Uterus (tissue), 4 donors: ENCODE results near the gene FHL5. TPM values are rescaled to one million over a fixed set of nuclear protein-coding genes. Genes with fewer than 3 reads are reported as not detected.

Experiments
- DNase-seq, 2 donors: peaks; one replicate each; pipeline ENCODE4 v3.0.0-alpha.2; 2019 to 2020
- H3K27ac ChIP-seq, 2 donors: fragments of 200-600 bp; sonication (generic); 1 replicate in 1 of 2; 2 replicates in 1 of 2; pipeline ENCODE4 v1.5.1; 2016 to 2018
- H3K27me3 ChIP-seq, 2 donors: fragments of 200-600 bp; sonication (generic); one replicate each; pipeline ENCODE4 v1.5.1; 2018 to 2019; ENCODE audit warnings: control low read depth in 1 of 2
- H3K36me3 ChIP-seq, 2 donors: fragments of 200-600 bp; sonication (generic); one replicate each; pipeline ENCODE4 v1.5.1; 2019; ENCODE audit warnings: control low read depth in 1 of 2
- H3K4me1 ChIP-seq, 2 donors: fragments of 200-600 bp; sonication (generic); one replicate each; pipeline ENCODE4 v1.5.1; 2018 to 2019; ENCODE audit warnings: control low read depth in 1 of 2
- H3K4me3 ChIP-seq, 2 donors: fragments of 200-600 bp; sonication (generic); 1 replicate in 1 of 2; 2 replicates in 1 of 2; pipeline ENCODE4 v1.5.1; 2018 to 2019; ENCODE audit warnings: mild to moderate bottlenecking in 1 of 2
- H3K9me3 ChIP-seq, 2 donors: fragments of 200-600 bp; sonication (generic); one replicate each; pipeline ENCODE4 v1.5.1; 2019; ENCODE audit warnings: control low read depth in 1 of 2
- POLR2A ChIP-seq, 2 donors: fragments of 450-650 bp; IDR thresholded peaks; one replicate each; pipeline ENCODE4 v1.6.1; 2016; ENCODE audit warnings: antibody characterized with exemption in 2 of 2, mild to moderate bottlenecking in 1 of 2, moderate library complexity in 1 of 2
- intact Hi-C: fragments of 100-400 bp; cut with DNase I; formaldehyde crosslinking; loops from one replicate; pipeline ENCODE4 v1.15.1; 2023; ENCODE audit warnings: low total_unique reads
- total RNA-seq, 4 donors: library from RNA; depleted of rRNA in 3 of 4; stranded (reverse); fragments of >200 nt in 3 of 4; gene quantifications; one replicate each; pipeline versions ENCODE4 v1.1.0 to v1.2.4, GENCODE V29; 2014 to 2023
- TF ChIP-seq, protein P1 (sequence below), 4 experiments: fragments of 200-600 bp in 2 of 4; fragments of 450-650 bp in 2 of 4; sonication (generic) in 2 of 4; IDR thresholded peaks; one replicate each; pipeline ENCODE4 v1.5.1; 2016 to 2019; ENCODE audit warnings: antibody characterized with exemption in 4 of 4, mild to moderate bottlenecking in 2 of 4, moderate library complexity in 1 of 4
- donor health status: DM: yes; HTN: yes; CAD: no.

The FHL5 gene
- total RNA-seq, 4 donors from 2014 or later, result 4.5 to 86.7 (median 56.9) TPM

DNA sequence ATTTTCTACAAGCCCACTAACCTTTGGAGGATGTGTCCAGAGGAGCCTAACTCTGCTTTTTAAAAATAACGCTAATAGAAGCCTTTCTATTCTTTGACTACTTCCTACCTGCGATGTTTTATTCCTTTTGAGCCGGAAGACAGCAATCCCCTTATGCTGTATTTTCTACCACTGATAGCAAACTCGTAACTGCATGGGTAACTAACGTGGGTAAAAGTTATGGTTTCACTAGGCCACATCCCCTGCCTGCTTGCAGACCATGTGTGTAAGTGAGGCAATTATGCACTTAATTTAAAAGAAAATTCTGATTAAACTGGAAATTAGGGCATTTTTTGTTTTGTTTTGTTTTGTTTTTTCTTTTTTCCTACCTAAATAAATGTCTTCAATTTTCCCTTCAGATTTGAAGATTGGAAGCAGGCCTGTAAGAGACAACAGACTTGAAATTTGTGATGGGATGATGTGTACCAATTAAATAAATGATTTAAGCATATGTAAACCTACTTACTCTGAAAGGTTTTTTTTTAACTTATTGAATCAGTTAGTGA is 40.4 kb upstream of the FHL5 start:
- Histone ChIP-seq H3K27me3 (no peaks in the 10 kb centered on the region), H3K36me3 (no peaks in the 10 kb centered on the region), H3K4me1 (peaks cover 0 to 9% of the 10 kb centered on the region in 2 donors), H3K9me3 (no peaks in the 10 kb centered on the region), H3K27ac (peak overlapping the region; percentile 95 to 99), H3K4me3 (peak overlapping the region; percentile 76 to 94)
- TF ChIP-seq POLR2A (IDR thresholded peaks at IDR 0.05), result no peak
- TF ChIP-seq, protein P1, sequence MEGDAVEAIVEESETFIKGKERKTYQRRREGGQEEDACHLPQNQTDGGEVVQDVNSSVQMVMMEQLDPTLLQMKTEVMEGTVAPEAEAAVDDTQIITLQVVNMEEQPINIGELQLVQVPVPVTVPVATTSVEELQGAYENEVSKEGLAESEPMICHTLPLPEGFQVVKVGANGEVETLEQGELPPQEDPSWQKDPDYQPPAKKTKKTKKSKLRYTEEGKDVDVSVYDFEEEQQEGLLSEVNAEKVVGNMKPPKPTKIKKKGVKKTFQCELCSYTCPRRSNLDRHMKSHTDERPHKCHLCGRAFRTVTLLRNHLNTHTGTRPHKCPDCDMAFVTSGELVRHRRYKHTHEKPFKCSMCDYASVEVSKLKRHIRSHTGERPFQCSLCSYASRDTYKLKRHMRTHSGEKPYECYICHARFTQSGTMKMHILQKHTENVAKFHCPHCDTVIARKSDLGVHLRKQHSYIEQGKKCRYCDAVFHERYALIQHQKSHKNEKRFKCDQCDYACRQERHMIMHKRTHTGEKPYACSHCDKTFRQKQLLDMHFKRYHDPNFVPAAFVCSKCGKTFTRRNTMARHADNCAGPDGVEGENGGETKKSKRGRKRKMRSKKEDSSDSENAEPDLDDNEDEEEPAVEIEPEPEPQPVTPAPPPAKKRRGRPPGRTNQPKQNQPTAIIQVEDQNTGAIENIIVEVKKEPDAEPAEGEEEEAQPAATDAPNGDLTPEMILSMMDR (IDR thresholded peaks at IDR 0.05), result no peak
- no peak for DNase-seq
- intact Hi-C loops, result no loop called here

DNA sequence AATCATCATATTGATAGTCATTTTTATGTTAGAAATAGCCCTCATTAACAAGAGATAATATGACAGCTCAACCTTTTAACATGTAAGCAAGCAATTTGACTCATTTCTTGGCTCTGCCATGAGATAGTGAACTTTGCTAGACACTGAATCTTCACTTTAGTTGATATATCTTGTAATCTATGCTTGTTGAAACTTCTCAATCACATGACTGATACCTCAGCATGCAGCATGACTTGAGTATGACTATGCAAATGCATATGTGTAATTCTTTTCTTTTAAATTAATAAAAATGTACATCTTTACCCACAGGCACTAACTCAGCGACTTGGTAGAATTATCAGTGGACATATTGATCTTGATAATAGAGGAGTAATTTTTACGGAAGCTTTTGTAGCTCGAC is 34.7 kb upstream of the FHL5 start:
- H3K36me3 ChIP-seq, result no peaks in the 10 kb centered on the region
- peaks cover 0 to 4% of the 10 kb centered on the region in 2 donors for H3K4me1 ChIP-seq
- H3K4me3 ChIP-seq, result no peak overlapping the region
- no peaks in the 10 kb centered on the region for H3K9me3 ChIP-seq
- intact Hi-C loops, result no loop called here
- H3K27me3 ChIP-seq, result no peaks in the 10 kb centered on the region
- DNase-seq, result no peak
- TF ChIP-seq, protein P1 (IDR thresholded peaks at IDR 0.05), result no peak
- TF ChIP-seq POLR2A (IDR thresholded peaks at IDR 0.05), result no peak
- H3K27ac ChIP-seq, result no peak overlapping the region

DNA sequence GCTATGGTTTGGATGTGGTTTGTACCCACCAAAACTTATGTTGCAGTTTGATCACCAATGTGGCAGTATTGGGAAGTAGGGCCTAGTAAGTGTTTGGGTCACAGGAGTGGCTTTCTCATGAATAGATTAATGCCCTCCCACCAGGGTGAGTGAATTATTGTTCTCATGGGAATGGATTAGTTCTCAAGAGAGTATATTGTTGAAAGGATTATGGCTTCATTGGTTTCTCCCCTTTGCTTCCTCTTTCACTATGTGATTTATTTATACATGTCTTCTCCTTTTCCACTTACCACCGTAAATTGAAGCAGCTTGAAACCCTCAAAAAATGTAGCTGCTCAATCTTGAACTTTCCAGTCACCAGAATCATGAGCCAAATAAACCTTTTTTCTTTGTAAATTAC is 30.5 kb upstream of the FHL5 start:
- Histone ChIP-seq H3K4me1 (no peaks in the 10 kb centered on the region), H3K36me3 (no peaks in the 10 kb centered on the region), H3K9me3 (no peaks in the 10 kb centered on the region), H3K4me3 (no peak overlapping the region), H3K27ac (no peak overlapping the region), H3K27me3 (no peaks in the 10 kb centered on the region)
- DNase-seq, result no peak
- intact Hi-C loops, result no loop called here
- no peak for TF ChIP-seq POLR2A (IDR thresholded peaks at IDR 0.05)
- TF ChIP-seq, protein P1 (IDR thresholded peaks at IDR 0.05), result no peak

- H3K9me3 ChIP-seq, result no peaks in the 10 kb centered on the region
- H3K27ac ChIP-seq, result no peak overlapping the region
- H3K4me1 ChIP-seq, result no peaks in the 10 kb centered on the region
- DNase-seq, result no peak
- intact Hi-C loops, result no loop called here
- no peak overlapping the region for H3K4me3 ChIP-seq
- TF ChIP-seq POLR2A (IDR thresholded peaks at IDR 0.05), result no peak
- TF ChIP-seq, protein P1 (IDR thresholded peaks at IDR 0.05), result no peak
- H3K27me3 ChIP-seq, result no peaks in the 10 kb centered on the region
- H3K36me3 ChIP-seq, result no peaks in the 10 kb centered on the region
Observed at GRCh38 chr6:96537726-96538125, 25.2 kb upstream of the FHL5 start.

DNA sequence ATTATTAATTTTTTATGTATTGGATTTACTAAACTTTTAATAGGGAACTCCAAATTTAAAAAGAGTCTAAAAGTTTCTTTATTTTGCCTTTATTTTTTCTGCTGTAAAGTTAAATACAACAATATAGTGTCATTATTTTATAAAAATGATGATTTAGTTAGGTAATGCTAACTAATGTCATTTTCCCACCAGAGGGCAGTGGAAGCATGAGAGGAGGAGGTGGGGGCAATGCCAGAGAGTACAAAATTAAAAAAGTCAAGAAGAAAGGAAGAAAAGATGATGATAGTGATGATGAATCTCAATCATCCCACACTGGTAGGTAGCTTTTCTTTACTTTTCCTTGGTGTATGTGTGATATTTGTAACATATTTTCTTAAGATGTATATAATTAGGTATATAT is 20.2 kb upstream of the FHL5 start:
- no peaks in the 10 kb centered on the region for H3K9me3 ChIP-seq
- intact Hi-C loops, result no loop called here
- H3K27ac ChIP-seq, result no peak overlapping the region
- H3K4me3 ChIP-seq, result no peak overlapping the region
- no peaks in the 10 kb centered on the region for H3K4me1 ChIP-seq
- no peaks in the 10 kb centered on the region for H3K36me3 ChIP-seq
- no peaks in the 10 kb centered on the region for H3K27me3 ChIP-seq
- DNase-seq, result no peak
- TF ChIP-seq, protein P1 (IDR thresholded peaks at IDR 0.05), result peak in 1 of 4 experiments; percentile 19
- no peak for TF ChIP-seq POLR2A (IDR thresholded peaks at IDR 0.05)
